NCI-H146 (cell line): ENCODE data around the gene KDR.

Experiments used
- DNase-seq: peaks from one replicate; lab custom pipeline; 2025; lab: John Stamatoyannopoulos, UW

The KDR gene

DNA sequence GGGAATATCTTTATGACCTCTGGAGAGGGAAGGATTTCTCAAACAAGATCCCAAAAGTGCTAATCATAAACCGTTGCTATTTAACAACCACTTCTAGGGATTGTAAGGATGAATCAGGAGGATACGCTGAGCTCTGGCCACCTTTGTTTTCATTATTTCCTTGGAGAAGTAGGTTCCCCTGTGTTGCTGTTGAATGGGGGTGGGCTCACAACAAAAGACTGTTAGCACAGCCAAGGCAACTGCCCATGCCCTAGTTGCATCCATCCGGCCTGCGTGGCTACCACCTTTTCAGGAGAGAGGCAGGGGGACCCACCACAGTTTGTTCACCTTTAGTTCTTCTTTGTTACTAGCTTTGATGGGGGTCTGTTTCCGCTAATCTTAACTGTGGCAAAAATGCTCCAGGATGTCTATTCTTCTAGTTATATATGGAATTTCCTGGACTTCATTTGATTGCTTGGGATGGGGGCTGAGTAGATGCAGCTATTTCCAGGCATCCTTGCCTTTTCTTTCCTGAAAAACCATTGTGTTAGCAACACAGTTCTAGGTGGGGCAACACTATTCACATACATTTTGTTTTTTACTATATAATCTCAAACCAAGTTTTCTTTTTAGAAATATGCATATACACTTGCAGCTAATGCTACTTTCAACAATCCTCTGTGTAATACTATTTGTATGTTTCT is 95.4 kb downstream of the KDR start:
- no peak for DNase-seq

DNA sequence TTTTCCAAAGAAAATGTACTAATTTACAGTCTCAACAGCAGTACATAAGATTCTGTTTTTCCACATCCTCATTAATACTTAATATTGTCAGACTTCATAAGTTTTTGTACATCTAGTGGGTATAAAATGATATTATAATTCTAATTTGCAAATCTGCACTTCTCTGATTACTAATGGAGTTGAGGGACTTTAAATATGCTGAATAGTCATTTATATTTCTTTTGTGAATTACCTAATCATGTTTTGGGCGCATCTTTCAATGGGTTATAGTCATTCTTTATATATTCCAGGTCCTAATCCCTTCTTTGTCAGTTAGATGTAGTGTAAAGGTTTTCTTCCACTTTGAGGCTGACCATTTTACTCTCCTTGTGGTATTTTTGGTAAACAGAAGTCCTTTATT is 96.1 kb downstream of the KDR start:
- no peak for DNase-seq
